BLaER1 treated with 17β-estradiol and CSF1 and Interleukin-3, amounts not matched to agents 10 nM and 100 nM (cell line): Measurements from ENCODE around the gene MARCKSL1.
"Not testable (repeated sequence)": the region's sequence is repeated elsewhere in the genome, so short reads cannot be mapped to it uniquely, and the experiment has no call there.

Source experiments
- H3K27ac ChIP-seq, 11 experiments: shearing (Covaris generic); formaldehyde crosslinking; 2 replicates each; pipeline ENCODE4 v1.8.1; 2022
- H3K27me3 ChIP-seq, 11 experiments: shearing (Covaris generic); formaldehyde crosslinking; 2 replicates each; pipeline ENCODE4 v1.8.1; 2022
- H3K36me3 ChIP-seq, 11 experiments: shearing (Covaris generic); formaldehyde crosslinking; 2 replicates each; pipeline ENCODE4 v1.8.1; 2022
- H3K4me1 ChIP-seq, 10 experiments: shearing (Covaris generic); formaldehyde crosslinking; 2 replicates each; pipeline ENCODE4 v1.8.1; 2022
- H3K4me2 ChIP-seq, 11 experiments: shearing (Covaris generic); formaldehyde crosslinking; 2 replicates each; pipeline ENCODE4 v1.8.1; 2022
- H3K4me3 ChIP-seq, 10 experiments: shearing (Covaris generic); formaldehyde crosslinking; 2 replicates each; pipeline ENCODE4 v1.8.1; 2022
- H3K9ac ChIP-seq, 11 experiments: shearing (Covaris generic); formaldehyde crosslinking; 2 replicates each; pipeline ENCODE4 v1.8.1; 2022
- H3K9me3 ChIP-seq, 11 experiments: shearing (Covaris generic); formaldehyde crosslinking; replicated peaks in 1 of 11; 2 replicates each; pipeline ENCODE4 v1.8.1; 2022
- H4K20me1 ChIP-seq, 11 experiments: shearing (Covaris generic); formaldehyde crosslinking; 2 replicates each; pipeline ENCODE4 v1.8.1; 2022
- Cebpa-rat ChIP-seq, 11 experiments: shearing (Covaris generic); IDR thresholded peaks; 2 replicates each; pipeline ENCODE4 v1.8.1; 2022

The MARCKSL1 gene

DNA sequence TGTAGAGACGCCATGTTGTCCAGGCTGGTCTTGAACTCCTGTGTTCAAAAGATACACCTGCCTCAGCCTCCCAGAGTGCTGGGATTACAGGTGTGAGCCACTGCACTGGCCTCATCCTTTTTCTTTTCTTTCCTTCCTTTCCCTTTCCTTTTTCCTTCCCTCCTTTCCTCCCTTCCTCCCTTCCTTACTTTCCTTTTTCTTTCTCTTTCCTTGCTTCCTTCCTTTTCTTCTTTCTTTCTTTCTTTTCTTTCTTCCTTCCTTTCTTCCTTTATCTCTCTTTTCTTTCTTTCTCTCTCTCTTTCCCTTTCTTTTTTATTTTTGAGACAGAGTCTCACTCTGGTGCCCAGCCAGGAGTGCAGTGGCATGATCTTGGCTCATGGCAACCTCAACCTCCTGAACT lies 20.4 kb upstream of the MARCKSL1 start:
- Histone ChIP-seq H3K9me3 (no peaks in the 10 kb centered on the region), H3K4me3 (no peak overlapping the region), H3K4me2 (no peak overlapping the region), H3K9ac (no peak overlapping the region), H3K36me3 (no peaks in the 10 kb centered on the region; a peak in 1 of 22 replicates), H4K20me1 (peaks cover 0 to 15% (median 0%) of the 10 kb centered on the region in 11 experiments; a peak in 6 of 22 replicates), H3K4me1 (peaks cover 46 to 62% (median 55%) of the 10 kb centered on the region in 10 experiments), H3K27ac (no peak overlapping the region), H3K27me3 (peaks cover 0 to 12% (median 8%) of the 10 kb centered on the region in 11 experiments; a peak in 20 of 22 replicates)
- TF ChIP-seq Cebpa-rat (IDR thresholded peaks at IDR 0.05) = no peak

- not testable (repeated sequence) for H3K9ac ChIP-seq, H4K20me1 ChIP-seq, H3K4me3 ChIP-seq, H3K36me3 ChIP-seq, H3K27ac ChIP-seq, H3K4me2 ChIP-seq, H3K27me3 ChIP-seq, H3K9me3 ChIP-seq
- H3K4me1 ChIP-seq = peaks cover 42 to 57% (median 50%) of the 10 kb centered on the region in 10 experiments
These were observed 19.7 kb upstream of the MARCKSL1 start for GRCh38 chr1:32355778-32356177.

- no peaks in the 10 kb centered on the region for H3K27me3 ChIP-seq
- H3K4me2 ChIP-seq = peak overlapping the region; percentile 91 to 100 (median 99)
- peaks cover 46 to 58% (median 51%) of the 10 kb centered on the region in 10 experiments for H3K4me1 ChIP-seq
- H3K27ac ChIP-seq = peak overlapping the region in 3 of 11 experiments; percentile 19 to 30 (median 26); a peak in 3 of 22 replicates
- H3K4me3 ChIP-seq = no peak overlapping the region
- H4K20me1 ChIP-seq = 0 out of 22 replicates have a peak, but pooled peaks cover 0 to 8% (median 0%) of the 10 kb centered on the region in 11 experiments
- peaks cover 0 to 8% (median 3%) of the 10 kb centered on the region in 11 experiments; a peak in 8 of 22 replicates for H3K9me3 ChIP-seq
- H3K9ac ChIP-seq = peak overlapping the region in 6 of 11 experiments; percentile 2 to 97 (median 91); a peak in 6 of 22 replicates
- TF ChIP-seq Cebpa-rat (IDR thresholded peaks at IDR 0.05) = no peak
- H3K36me3 ChIP-seq = no peaks in the 10 kb centered on the region; a peak in 1 of 22 replicates
These were observed 18.0 kb upstream of the MARCKSL1 start for GRCh38 chr1:32353886-32354570.

DNA sequence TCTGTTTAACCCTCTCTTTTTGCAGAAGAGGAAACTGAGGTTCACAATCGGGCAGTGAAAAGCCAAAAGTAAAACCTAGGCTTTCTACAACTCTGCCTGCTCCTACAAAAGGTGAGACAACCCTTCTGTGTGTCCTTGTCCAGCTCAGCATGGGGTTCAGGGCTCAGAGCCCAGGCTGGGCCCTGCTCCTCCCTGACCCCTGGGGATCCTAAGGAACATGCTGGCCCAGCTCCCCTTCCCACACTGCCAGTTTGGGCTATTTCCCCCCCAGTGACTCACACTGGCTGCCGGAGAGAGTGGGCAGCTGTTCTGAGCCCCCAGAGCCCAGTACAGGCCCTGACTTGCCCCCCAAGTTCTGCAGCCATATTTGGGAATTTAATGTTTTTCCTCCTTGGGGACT lies 17.4 kb upstream of the MARCKSL1 start:
- peaks cover 0 to 8% (median 3%) of the 10 kb centered on the region in 11 experiments; a peak in 8 of 22 replicates for H3K9me3 ChIP-seq
- no peak for TF ChIP-seq Cebpa-rat (IDR thresholded peaks at IDR 0.05)
- peak overlapping the region in 3 of 11 experiments; percentile 19 to 30 (median 26); a peak in 4 of 22 replicates for H3K27ac ChIP-seq
- peaks cover 0 to 13% (median 0%) of the 10 kb centered on the region in 11 experiments; a peak in 1 of 22 replicates for H4K20me1 ChIP-seq
- H3K4me2 ChIP-seq = peak overlapping the region; percentile 91 to 100 (median 99)
- no peaks in the 10 kb centered on the region for H3K27me3 ChIP-seq
- H3K4me1 ChIP-seq = peaks cover 52 to 61% (median 56%) of the 10 kb centered on the region in 10 experiments
- peak overlapping the region in 2 of 10 experiments; percentile 17 to 37; a peak in 2 of 20 replicates for H3K4me3 ChIP-seq
- peak overlapping the region in 10 of 11 experiments; percentile 3 to 97 (median 92); a peak in 15 of 22 replicates for H3K9ac ChIP-seq
- H3K36me3 ChIP-seq = no peaks in the 10 kb centered on the region; a peak in 1 of 22 replicates

- peak overlapping the region; percentile 91 to 100 (median 99) for H3K4me2 ChIP-seq
- H3K9me3 ChIP-seq = peaks cover 0 to 8% (median 3%) of the 10 kb centered on the region in 11 experiments; a peak in 8 of 22 replicates
- no peaks in the 10 kb centered on the region for H3K27me3 ChIP-seq
- H3K27ac ChIP-seq = peak overlapping the region in 2 of 11 experiments; percentile 19 to 26; a peak in 3 of 22 replicates
- no peak for TF ChIP-seq Cebpa-rat (IDR thresholded peaks at IDR 0.05)
- peak overlapping the region in 10 of 11 experiments; percentile 83 to 97 (median 92); a peak in 17 of 22 replicates for H3K9ac ChIP-seq
- no peaks in the 10 kb centered on the region; a peak in 1 of 22 replicates for H3K36me3 ChIP-seq
- peaks cover 57 to 67% (median 61%) of the 10 kb centered on the region in 10 experiments for H3K4me1 ChIP-seq
- H4K20me1 ChIP-seq = peaks cover 0 to 8% (median 0%) of the 10 kb centered on the region in 11 experiments; a peak in 1 of 22 replicates
- H3K4me3 ChIP-seq = peak overlapping the region in 4 of 10 experiments; percentile 37 to 76 (median 67); a peak in 8 of 20 replicates
These were observed 16.9 kb upstream of the MARCKSL1 start for GRCh38 chr1:32352831-32353383.

DNA sequence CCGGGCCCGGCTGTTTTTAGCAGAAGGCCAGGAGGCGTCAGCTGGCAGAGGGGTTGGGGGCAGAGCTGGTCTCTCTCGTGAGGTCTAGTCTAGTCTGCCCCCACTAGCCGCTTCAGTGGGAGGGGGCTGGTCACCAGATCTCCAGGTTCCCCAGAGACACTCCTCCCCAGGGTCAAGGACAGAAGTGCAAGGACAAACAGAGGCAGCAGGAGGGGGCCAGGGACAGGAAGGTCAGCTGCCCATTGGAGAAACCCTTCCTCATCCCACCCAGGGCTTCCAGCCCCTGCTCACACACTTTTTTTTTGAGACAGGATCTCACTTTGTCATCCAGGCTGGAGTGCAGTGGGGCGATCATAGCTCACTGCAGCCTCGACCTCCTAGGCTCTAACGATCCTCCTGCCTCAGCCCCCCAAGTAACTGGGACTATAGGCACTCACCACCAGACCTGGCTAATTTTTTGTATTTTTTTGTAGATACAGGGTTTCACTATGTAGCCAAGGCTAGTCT lies 16.3 kb upstream of the MARCKSL1 start:
- peak overlapping the region; percentile 84 to 94 (median 92) for H3K27ac ChIP-seq
- peak overlapping the region; percentile 66 to 85 (median 76) for H3K4me3 ChIP-seq
- peaks cover 0 to 8% (median 3%) of the 10 kb centered on the region in 11 experiments; a peak in 8 of 22 replicates for H3K9me3 ChIP-seq
- peak overlapping the region; percentile 83 to 97 (median 92) for H3K9ac ChIP-seq
- TF ChIP-seq Cebpa-rat (IDR thresholded peaks at IDR 0.05) = no peak
- peak overlapping the region; percentile 91 to 100 (median 99) for H3K4me2 ChIP-seq
- H3K4me1 ChIP-seq = peaks cover 58 to 73% (median 65%) of the 10 kb centered on the region in 10 experiments
- no peaks in the 10 kb centered on the region; a peak in 1 of 22 replicates for H3K36me3 ChIP-seq
- peaks cover 0 to 7% (median 0%) of the 10 kb centered on the region in 11 experiments; a peak in 1 of 22 replicates for H4K20me1 ChIP-seq
- no peaks in the 10 kb centered on the region for H3K27me3 ChIP-seq

GRCh38 chr1:32351399-32352238 lies 15.6 kb upstream of the MARCKSL1 start:
- Histone ChIP-seq H3K4me1 (peaks cover 65 to 80% (median 71%) of the 10 kb centered on the region in 10 experiments), H3K36me3 (no peaks in the 10 kb centered on the region; a peak in 1 of 22 replicates), H3K9me3 (peaks cover 0 to 8% (median 3%) of the 10 kb centered on the region in 11 experiments; a peak in 8 of 22 replicates), H3K27ac (peak overlapping the region; percentile 84 to 94 (median 92)), H3K4me2 (peak overlapping the region; percentile 92 to 100 (median 99)), H3K4me3 (peak overlapping the region; percentile 66 to 85 (median 76)), H3K27me3 (peaks cover 0 to 3% (median 0%) of the 10 kb centered on the region in 11 experiments; a peak in 1 of 22 replicates), H4K20me1 (peaks cover 0 to 7% (median 0%) of the 10 kb centered on the region in 11 experiments; a peak in 1 of 22 replicates), H3K9ac (peak overlapping the region; percentile 83 to 97 (median 92))
- no peak for TF ChIP-seq Cebpa-rat (IDR thresholded peaks at IDR 0.05)
